ENCODE measurements around the gene LPAR2.

DNA sequence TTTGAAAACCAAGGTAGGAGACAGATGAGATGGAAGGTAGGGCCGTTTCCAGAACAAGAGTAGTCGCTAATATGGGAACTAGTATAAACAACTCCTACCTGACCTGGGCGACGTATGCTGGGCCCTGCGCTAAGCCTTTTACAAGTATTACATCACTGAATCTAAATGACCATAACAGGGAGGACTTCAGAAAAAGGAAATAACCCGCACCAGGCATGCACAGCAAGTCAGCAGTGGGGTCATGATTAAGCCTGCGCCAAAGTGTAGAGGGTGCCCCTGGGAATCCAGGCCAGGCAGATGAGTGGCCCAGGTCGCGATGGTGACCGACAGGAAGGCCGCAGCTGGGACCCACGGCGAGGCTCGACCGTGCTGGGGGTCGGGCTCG lies 34.8 kb upstream of the LPAR2 start:
- TF ChIP-seq, protein P1, sequence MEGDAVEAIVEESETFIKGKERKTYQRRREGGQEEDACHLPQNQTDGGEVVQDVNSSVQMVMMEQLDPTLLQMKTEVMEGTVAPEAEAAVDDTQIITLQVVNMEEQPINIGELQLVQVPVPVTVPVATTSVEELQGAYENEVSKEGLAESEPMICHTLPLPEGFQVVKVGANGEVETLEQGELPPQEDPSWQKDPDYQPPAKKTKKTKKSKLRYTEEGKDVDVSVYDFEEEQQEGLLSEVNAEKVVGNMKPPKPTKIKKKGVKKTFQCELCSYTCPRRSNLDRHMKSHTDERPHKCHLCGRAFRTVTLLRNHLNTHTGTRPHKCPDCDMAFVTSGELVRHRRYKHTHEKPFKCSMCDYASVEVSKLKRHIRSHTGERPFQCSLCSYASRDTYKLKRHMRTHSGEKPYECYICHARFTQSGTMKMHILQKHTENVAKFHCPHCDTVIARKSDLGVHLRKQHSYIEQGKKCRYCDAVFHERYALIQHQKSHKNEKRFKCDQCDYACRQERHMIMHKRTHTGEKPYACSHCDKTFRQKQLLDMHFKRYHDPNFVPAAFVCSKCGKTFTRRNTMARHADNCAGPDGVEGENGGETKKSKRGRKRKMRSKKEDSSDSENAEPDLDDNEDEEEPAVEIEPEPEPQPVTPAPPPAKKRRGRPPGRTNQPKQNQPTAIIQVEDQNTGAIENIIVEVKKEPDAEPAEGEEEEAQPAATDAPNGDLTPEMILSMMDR (IDR thresholded peaks at IDR 0.05) = no peak
- no peak for TF ChIP-seq POLR2A (IDR thresholded peaks at IDR 0.05)
